Posterior vena cava (tissue), 2 donors: ENCODE results near the gene TTLL8. TPM values are rescaled to one million over a fixed set of nuclear protein-coding genes. Genes with fewer than 3 reads are reported as not detected.

Experiments
- DNase-seq: peaks from one replicate; pipeline ENCODE4 v3.0.0-alpha.2; 2020; ENCODE audit warnings: low spot score
- intact Hi-C, 2 donors: fragments of 100-400 bp; cut with DNase I; formaldehyde crosslinking; loops; one replicate each; pipeline versions ENCODE4 v1.14.1 to v1.14.2; 2022 to 2023
- total RNA-seq, 2 donors: library from RNA; stranded (reverse); fragmentation: NEBNext Ultra II Directional; extraction: Animal tissue kit (Norgen Biotek cat#: 25700); gene quantifications; one replicate each; pipeline ENCODE4 v1.2.1, GENCODE V29; 2021
- donor health status: DM: yes; HTN: yes; CAD: no.
- donor health status: DM: yes; HTN: yes; CAD: no.

Gene TTLL8
- total RNA-seq, 2 donors from 2014 or later = not detected

GRCh38 chr22:50084614-50085021 lies 26.5 kb upstream of the TTLL8 start:
- DNase-seq = no peak
- intact Hi-C loops = no loop called here

GRCh38 chr22:50084080-50084477 lies 26.0 kb upstream of the TTLL8 start:
- intact Hi-C loops = no loop called here
- DNase-seq = no peak

GRCh38 chr22:50083462-50084079 lies 25.5 kb upstream of the TTLL8 start:
- intact Hi-C loops = no loop called here
- no peak for DNase-seq

GRCh38 chr22:50082961-50083461 lies 24.9 kb upstream of the TTLL8 start:
- no peak for DNase-seq
- intact Hi-C loops = no loop called here

GRCh38 chr22:50082197-50082715 lies 24.2 kb upstream of the TTLL8 start:
- no peak for DNase-seq
- intact Hi-C loops = no loop called here

DNA sequence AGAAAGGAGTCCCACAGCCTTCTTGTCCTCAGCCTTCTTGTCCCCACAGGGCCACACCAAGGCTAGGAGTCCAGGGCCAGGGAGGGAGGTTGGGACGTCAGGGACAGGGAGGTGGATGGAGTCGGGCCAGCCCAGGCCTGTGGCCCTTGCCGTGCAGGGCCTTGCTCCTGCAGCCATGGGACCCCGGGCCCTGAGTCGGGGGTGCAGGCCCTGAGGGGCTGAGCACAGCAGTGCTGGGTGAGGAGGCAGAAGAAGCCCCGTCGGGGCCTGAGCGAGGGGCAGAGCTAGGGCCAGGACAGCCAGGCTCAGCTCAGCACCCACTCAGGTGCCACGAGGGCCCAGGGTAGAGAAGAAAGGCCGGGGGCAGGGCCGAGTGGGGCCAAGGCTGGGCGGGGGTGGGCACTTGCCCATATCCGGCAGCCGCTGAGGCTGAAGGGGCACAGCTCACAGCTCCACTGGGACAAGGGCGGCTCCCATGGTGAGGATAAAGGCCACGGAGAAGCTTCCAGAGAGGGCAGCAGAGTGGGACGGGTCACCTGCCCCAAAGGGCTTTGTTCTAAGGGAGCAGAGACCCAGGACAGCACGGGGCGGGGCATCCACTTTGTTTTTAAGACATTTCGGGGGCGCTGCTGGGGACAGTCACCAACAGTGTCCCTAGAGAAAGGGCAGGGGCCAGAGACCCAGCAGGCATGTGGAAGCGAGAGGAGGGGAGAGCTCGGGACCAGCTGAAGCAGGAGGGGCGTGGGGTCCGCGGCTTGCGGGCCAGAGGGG lies 23.5 kb upstream of the TTLL8 start:
- intact Hi-C loops = no loop called here
- no peak for DNase-seq

DNA sequence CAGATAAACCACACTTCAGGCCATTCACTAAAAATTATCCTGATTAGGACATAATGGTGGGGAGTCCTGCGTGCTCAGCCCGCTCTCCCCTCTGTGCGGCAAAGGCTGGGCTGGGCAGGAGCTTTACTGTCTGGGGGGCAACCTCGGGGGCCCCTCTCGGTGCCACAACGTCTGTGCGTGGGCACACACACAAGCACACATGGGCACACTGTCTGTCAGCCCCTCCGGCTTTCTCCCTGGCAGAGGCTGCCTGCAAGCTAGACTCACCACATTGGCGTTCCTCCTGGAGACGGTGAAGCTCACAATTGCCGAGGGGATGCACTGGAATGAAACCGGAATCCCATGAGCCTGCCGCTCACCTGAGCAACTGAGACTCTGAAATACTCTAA lies 22.0 kb upstream of the TTLL8 start:
- no peak for DNase-seq
- intact Hi-C loops = no loop called here

DNA sequence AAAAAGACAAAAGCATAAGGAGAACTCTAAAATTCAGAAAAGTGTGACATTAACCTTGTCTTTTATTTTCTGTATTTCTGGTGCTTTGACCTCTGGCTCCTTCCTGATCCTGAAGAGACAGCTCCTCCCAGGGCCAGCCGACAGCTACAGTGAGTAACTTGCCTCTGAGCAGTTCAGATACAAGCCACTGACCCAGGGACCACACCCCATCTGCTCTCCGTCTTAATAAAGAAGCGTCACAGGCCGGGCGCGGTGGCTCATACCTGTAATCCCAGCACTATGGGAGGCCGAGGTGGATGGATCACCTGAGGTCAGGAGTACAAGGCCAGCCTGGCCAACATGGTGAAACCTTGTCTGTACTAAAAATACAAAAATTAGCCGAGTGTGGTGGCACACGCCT lies 20.7 kb upstream of the TTLL8 start:
- intact Hi-C loops = no loop called here

DNA sequence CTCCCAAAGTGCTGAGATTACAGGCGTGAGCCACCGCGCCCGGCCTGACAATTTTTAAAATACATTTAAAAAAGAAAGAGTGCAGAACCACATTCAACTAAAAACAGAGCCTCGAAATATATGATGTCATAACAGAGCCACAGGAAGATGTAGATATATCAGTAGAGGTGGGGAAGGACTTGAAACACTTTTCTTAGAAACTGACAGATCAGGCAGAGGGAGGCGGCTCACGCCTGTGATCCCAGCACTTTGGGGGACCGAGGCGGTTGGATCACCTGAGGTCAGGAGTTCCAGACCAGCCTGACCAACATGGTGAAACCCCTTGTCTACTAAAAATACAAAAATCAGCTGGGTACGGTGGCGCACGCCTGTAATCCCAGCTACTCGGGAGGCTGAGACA lies 20.1 kb upstream of the TTLL8 start:
- intact Hi-C loops = no loop called here
- DNase-seq = no peak

More for the DNA sequence above, 20.7 kb upstream of the TTLL8 start:
- no peak for DNase-seq

DNA sequence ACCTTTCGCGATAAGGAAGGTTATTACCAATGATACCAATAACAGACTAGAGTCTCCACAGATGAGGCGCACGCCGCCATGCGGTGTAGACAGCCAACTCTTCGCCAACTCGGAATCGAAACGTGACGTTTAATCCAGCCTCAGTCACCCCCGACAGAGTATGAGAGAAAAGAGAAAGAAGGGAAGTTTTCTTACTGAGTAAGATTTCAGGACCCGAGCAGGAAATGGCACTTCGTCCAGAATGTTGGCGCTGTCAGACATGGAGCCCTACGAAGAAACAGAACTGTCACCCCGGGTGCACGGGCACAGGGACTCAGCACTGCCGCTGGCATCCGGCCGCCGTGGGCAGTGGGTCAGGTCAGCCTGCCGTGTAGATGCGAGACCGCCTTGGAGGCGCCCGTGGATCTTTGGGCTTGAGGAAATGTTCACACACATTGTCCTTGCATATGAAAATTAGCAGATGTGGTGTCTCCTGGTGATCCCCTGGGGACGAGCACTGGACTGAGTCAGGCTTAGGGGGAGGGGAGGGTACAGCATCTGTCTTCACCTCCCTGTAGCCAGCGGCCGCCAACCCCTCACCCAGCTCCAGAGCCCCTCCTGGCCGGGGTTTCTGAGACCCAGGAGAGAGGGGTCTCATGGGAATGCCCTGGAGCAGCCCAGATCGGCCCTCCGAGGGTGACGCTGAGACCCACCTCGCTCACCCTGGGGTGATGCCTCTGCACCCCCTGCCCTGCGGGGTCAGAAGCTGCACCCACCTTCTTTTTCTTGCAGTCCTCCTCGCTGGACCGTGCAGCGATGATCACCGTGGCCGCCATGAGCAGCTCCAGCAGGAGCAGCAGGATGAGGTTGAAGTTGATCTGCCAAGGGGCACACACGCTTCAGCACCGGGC lies 18.8 kb upstream of the TTLL8 start:
- intact Hi-C loops = no loop called here
- DNase-seq = peak; percentile 72

GRCh38 chr22:50074551-50075530 lies 16.7 kb upstream of the TTLL8 start:
- intact Hi-C loops = no loop called here
- peak; percentile 69 for DNase-seq

DNA sequence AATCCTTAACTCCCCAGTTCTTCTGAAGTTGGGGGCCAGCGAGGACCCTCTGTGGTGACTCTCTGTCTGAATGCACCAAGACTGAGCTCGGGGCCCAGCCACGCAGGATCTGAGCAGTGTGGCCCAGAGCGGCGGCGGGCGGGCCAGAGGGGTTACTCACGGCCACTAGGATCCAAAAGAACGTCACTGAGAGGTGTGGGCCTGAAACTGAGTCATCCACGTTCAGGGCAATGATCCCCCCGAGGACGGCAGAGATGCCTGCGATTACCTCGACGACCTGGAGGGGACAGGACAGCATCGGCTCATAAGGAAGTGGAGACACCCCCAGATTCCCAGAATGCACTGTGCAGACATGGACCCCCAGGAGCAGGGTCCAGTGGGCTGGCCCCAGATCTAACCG lies 16.0 kb upstream of the TTLL8 start:
- peak; percentile 57 for DNase-seq

DNA sequence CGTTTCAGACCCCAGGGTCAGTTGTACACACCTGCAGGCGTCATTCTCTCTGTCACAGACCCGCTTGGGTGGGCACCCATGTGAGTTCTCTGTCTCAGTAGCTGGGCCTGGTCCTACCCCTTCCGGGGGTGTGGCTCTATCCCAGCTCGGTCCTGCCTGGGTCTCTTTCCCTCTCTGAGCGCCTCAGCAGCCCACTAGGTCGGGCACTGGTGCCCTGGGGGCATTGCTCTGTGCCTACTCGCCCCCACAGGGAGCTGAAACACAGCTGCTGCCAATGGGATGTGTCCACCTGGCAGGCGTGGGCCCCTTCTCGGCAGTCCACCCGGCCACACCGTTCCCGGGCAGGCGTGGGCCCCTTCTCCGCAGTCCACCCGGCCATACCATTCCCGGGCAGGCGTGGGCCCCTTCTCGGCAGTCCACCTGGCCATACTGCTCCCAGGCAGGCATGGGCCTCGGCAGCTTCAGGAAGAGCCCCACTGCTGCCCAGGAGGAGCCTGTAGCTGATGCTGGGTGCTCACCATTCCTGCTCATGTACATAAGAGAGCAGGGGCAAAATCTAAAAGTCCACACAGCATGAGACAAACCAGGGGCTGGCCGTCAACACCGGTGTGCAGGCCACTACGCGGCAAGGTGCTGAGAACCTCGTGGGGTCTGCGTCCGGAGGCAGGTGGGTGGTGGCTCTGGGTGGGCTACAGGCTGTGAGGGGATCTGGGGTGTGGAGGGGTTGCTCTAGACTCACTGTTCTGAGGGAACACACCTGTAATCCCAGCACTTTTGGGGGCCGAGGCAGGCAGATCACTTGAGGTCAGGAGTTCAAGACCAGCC lies 14.8 kb upstream of the TTLL8 start:
- intact Hi-C loops = no loop called here
- peak; percentile 26 for DNase-seq

More for the DNA sequence above, 16.0 kb upstream of the TTLL8 start:
- intact Hi-C loops = no loop called here

DNA sequence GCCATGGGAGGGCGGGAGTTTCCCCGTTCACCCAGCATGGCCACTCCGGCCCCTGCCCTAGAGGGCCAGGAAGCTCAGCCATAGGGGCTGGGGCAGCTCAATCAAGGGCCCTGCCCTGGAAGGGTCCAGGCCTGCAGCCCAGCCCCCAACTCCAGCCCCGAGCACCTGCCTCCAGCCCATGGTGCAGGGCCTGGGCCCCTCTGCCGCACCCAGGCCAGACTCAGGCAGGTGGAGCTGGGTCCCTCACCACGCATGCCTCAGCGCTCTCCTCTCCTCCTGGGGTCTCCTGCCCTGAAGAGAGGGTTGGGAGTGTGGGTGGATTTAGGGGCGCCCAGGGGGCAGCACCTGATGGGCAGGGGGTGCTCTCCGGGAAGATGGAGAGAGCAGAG lies 14.1 kb upstream of the TTLL8 start:
- no peak for DNase-seq
- intact Hi-C loops = no loop called here

GRCh38 chr22:50071432-50072166 lies 13.5 kb upstream of the TTLL8 start:
- intact Hi-C loops = no loop called here
- no peak for DNase-seq

- DNase-seq = no peak
- intact Hi-C loops = loop anchor here in 1 of 2 donors (1.0 kb wide), 1 partner anchor 40 kb away; no protein-coding TSS in a partner anchor
These were observed 12.3 kb upstream of the TTLL8 start for GRCh38 chr22:50070366-50070765.

DNA sequence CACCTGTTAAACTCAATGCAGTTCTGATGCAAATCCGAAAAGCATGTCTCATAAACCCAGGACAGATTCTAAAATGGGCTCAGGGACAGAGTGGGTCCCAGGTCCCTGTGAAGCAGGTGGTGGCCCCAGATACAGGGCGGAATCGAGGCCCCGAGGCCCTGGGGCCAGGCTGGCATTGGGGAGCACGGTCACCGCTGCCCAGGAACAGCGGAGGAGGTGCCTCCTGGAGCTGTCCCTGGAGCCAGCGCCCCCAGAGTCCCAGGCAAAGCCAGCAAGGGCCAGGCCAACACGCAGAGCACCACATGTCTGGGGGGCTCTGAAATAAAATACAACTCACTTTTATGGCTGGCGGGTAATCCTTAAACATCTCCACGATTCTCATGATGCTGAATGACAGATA lies 10.0 kb upstream of the TTLL8 start:
- DNase-seq = no peak
- intact Hi-C loops = no loop called here
